WTC11 (cell line): ENCODE measurements around the gene GPX1. TPM values are rescaled to one million over a fixed set of nuclear protein-coding genes. Genes with fewer than 3 reads are reported as not detected.

Source experiments
- ATAC-seq: fragments of 200-7000 bp; cut with Tn5 transposase; 2 replicates; pipeline ENCODE4 v1.10.0; 2021; ENCODE audit warnings: mild to moderate bottlenecking, moderate library complexity
- CTCF ChIA-PET: fragments of 300-600 bp; sonication (Branson Sonifier 250); formaldehyde crosslinking; loops from one replicate; lab custom pipeline; 2021; ENCODE audit warnings: antibody characterized with exemption; lab: Charles Lee
- POLR2A ChIA-PET: fragments of 350-600 bp; sonication (Branson Sonifier 250); formaldehyde crosslinking; loops from one replicate; lab custom pipeline; 2021; ENCODE audit warnings: antibody characterized with exemption; lab: Charles Lee
- DNase-seq: peaks from one replicate; pipeline ENCODE4 v3.0.0; 2021; ENCODE audit warnings: low spot score
- H3K27ac Mint-ChIP-seq: 2 replicates; pipeline ENCODE4 v1.8.0; 2021; ENCODE audit warnings: mixed read lengths
- H3K27me3 Mint-ChIP-seq: 2 replicates; pipeline ENCODE4 v1.8.0; 2021; ENCODE audit warnings: low read depth, mild to moderate bottlenecking, moderate library complexity, mixed read lengths
- H3K36me3 Mint-ChIP-seq: 2 replicates; pipeline ENCODE4 v1.8.0; 2021; ENCODE audit warnings: mixed read lengths
- H3K4me1 Mint-ChIP-seq: 2 replicates; pipeline ENCODE4 v1.8.0; 2022; ENCODE audit warnings: mixed read lengths
- H3K4me3 Mint-ChIP-seq: 2 replicates; pipeline ENCODE4 v1.8.0; 2021; ENCODE audit warnings: mild to moderate bottlenecking, moderate library complexity, mixed read lengths
- H3K9me3 Mint-ChIP-seq: 2 replicates; pipeline ENCODE4 v1.8.0; 2021; ENCODE audit warnings: mixed read lengths
- ARID4B ChIP-seq: sonication (generic); formaldehyde crosslinking; IDR thresholded peaks from 2 replicates; pipeline ENCODE4 v1.8.0; 2023; ENCODE audit warnings: missing genetic modification reagents, mild to moderate bottlenecking, borderline replicate concordance
- FOXJ3 ChIP-seq: sonication (generic); formaldehyde crosslinking; IDR thresholded peaks from 2 replicates; pipeline ENCODE4 v1.9.0; 2021; ENCODE audit warnings: missing genetic modification reagents, mild to moderate bottlenecking, borderline replicate concordance
- GABPB1 ChIP-seq: sonication (generic); formaldehyde crosslinking; IDR thresholded peaks from 2 replicates; pipeline ENCODE4 v1.8.1; 2023; ENCODE audit warnings: mild to moderate bottlenecking, missing genetic modification reagents
- GRHL2 ChIP-seq: fragments of 250-450 bp; sonication (Bioruptor Pico); IDR thresholded peaks from 2 replicates; pipeline ENCODE4 v1.8.0; 2022; ENCODE audit warnings: mild to moderate bottlenecking, moderate library complexity; ENCODE audit not compliant: insufficient replicate concordance, severe bottlenecking
- IRF2 ChIP-seq: sonication (generic); formaldehyde crosslinking; IDR thresholded peaks from 2 replicates; pipeline ENCODE4 v1.8.0; 2022; ENCODE audit warnings: low read depth, missing genetic modification reagents, borderline replicate concordance
- MAX ChIP-seq: sonication (generic); formaldehyde crosslinking; IDR thresholded peaks from 2 replicates; pipeline ENCODE4 v1.8.0; 2022; ENCODE audit warnings: mild to moderate bottlenecking, missing genetic modification reagents
- MYBL2 ChIP-seq: sonication (generic); formaldehyde crosslinking; IDR thresholded peaks from 2 replicates; pipeline ENCODE4 v1.8.1; 2023; ENCODE audit warnings: mild to moderate bottlenecking, moderate library complexity, missing genetic modification reagents
- NFATC4 ChIP-seq: fragments of 250-450 bp; sonication (Bioruptor Pico); IDR thresholded peaks from 2 replicates; pipeline ENCODE4 v1.9.0; 2021; ENCODE audit warnings: mild to moderate bottlenecking
- NR1H2 ChIP-seq: sonication (generic); formaldehyde crosslinking; IDR thresholded peaks from 2 replicates; pipeline ENCODE4 v1.9.0; 2021; ENCODE audit warnings: mild to moderate bottlenecking, moderate library complexity, missing genetic modification reagents
- NR2C2 ChIP-seq: sonication (generic); formaldehyde crosslinking; IDR thresholded peaks from 2 replicates; pipeline ENCODE4 v1.8.0; 2022; ENCODE audit warnings: mild to moderate bottlenecking, missing genetic modification reagents
- OVOL2 ChIP-seq: fragments of 250-450 bp; sonication (Bioruptor Pico); IDR thresholded peaks from 2 replicates; pipeline ENCODE4 v1.9.0; 2021; ENCODE audit warnings: mild to moderate bottlenecking, borderline replicate concordance
- RELA ChIP-seq: sonication (generic); formaldehyde crosslinking; IDR thresholded peaks from 2 replicates; pipeline ENCODE4 v1.8.1; 2022; ENCODE audit warnings: missing genetic modification reagents, mild to moderate bottlenecking, borderline replicate concordance
- RORB ChIP-seq: fragments of 250-450 bp; sonication (Bioruptor Pico); IDR thresholded peaks from 2 replicates; pipeline ENCODE4 v1.9.0; 2021; ENCODE audit warnings: mild to moderate bottlenecking
- SMAD4 ChIP-seq: sonication (generic); formaldehyde crosslinking; IDR thresholded peaks from 2 replicates; pipeline ENCODE4 v1.8.0; 2022; ENCODE audit warnings: mild to moderate bottlenecking, missing genetic modification reagents
- SP1 ChIP-seq: sonication (generic); formaldehyde crosslinking; conservative IDR thresholded peaks from 2 replicates; pipeline ENCODE4 v1.8.1; 2022; ENCODE audit warnings: missing genetic modification reagents
- ZNF423 ChIP-seq: fragments of 250-450 bp; sonication (Bioruptor Pico); IDR thresholded peaks from 2 replicates; pipeline ENCODE4 v2.1.2; 2022; ENCODE audit warnings: mild to moderate bottlenecking, moderate library complexity
- ZNF425 ChIP-seq: fragments of 250-450 bp; sonication (Bioruptor Pico); conservative IDR thresholded peaks from 2 replicates; pipeline ENCODE4 v1.9.0; 2021; ENCODE audit warnings: mild to moderate bottlenecking
- ZNF532 ChIP-seq: fragments of 250-450 bp; sonication (Bioruptor Pico); IDR thresholded peaks from 2 replicates; pipeline ENCODE4 v1.9.0; 2021; ENCODE audit warnings: mild to moderate bottlenecking, borderline replicate concordance
- total RNA-seq: library from RNA; stranded (reverse); gene quantifications from 3 replicates; pipeline ENCODE4 v1.2.3, GENCODE V29; 2021
- TF ChIP-seq, protein P1 (sequence below): sonication (generic); formaldehyde crosslinking; IDR thresholded peaks from 2 replicates; pipeline ENCODE4 v1.8.0; 2022; ENCODE audit warnings: mild to moderate bottlenecking, missing genetic modification reagents
- TF ChIP-seq, protein P2 (sequence below): sonication (generic); formaldehyde crosslinking; IDR thresholded peaks from 2 replicates; pipeline ENCODE4 v1.8.0; 2023; ENCODE audit warnings: mild to moderate bottlenecking, missing genetic modification reagents

GPX1 gene
- total RNA-seq, 1 experiment from 2014 or later, result 323 TPM

GRCh38 chr3:49377483-49377882, 19.3 kb upstream of the GPX1 start:
- CTCF ChIA-PET, result interaction anchor here (2.3 kb wide), 1 partner anchor 37 kb away, joined by 5 read pairs; the partner anchor contains the start of gene USP4
- no peaks in the 10 kb centered on the region for H3K27me3 Mint-ChIP-seq
- no peak for ATAC-seq
- no peak for DNase-seq
- peaks cover 4% of the 10 kb centered on the region; the same call in 1 of the 2 replicates for H3K4me1 Mint-ChIP-seq
- POLR2A ChIA-PET, result no interaction called here
- H3K36me3 Mint-ChIP-seq, result peaks cover 33% of the 10 kb centered on the region
- H3K4me3 Mint-ChIP-seq, result no peak overlapping the region
- TF ChIP-seq IRF2 (CRISPR knock-in tag) (no peak), RORB (CRISPR knock-in tag) (no peak), NR2C2 (CRISPR knock-in tag) (no peak), ZNF423 (CRISPR knock-in tag) (no peak), NR1H2 (CRISPR knock-in tag) (no peak), MYBL2 (CRISPR knock-in tag) (no peak), GABPB1 (CRISPR knock-in tag) (no peak), RELA (CRISPR knock-in tag) (no peak), SMAD4 (CRISPR knock-in tag) (no peak), NFATC4 (CRISPR knock-in tag) (no peak), GRHL2 (CRISPR knock-in tag) (no peak), ARID4B (CRISPR knock-in tag) (no peak), FOXJ3 (CRISPR knock-in tag) (no peak), ZNF532 (CRISPR knock-in tag) (no peak), OVOL2 (CRISPR knock-in tag) (no peak), MAX (CRISPR knock-in tag) (no peak), SP1 (CRISPR knock-in tag) (no peak), ZNF425 (CRISPR knock-in tag) (no peak)
- TF ChIP-seq, protein P1, sequence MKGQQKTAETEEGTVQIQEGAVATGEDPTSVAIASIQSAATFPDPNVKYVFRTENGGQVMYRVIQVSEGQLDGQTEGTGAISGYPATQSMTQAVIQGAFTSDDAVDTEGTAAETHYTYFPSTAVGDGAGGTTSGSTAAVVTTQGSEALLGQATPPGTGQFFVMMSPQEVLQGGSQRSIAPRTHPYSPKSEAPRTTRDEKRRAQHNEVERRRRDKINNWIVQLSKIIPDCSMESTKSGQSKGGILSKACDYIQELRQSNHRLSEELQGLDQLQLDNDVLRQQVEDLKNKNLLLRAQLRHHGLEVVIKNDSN, result no peak
- TF ChIP-seq, protein P2, sequence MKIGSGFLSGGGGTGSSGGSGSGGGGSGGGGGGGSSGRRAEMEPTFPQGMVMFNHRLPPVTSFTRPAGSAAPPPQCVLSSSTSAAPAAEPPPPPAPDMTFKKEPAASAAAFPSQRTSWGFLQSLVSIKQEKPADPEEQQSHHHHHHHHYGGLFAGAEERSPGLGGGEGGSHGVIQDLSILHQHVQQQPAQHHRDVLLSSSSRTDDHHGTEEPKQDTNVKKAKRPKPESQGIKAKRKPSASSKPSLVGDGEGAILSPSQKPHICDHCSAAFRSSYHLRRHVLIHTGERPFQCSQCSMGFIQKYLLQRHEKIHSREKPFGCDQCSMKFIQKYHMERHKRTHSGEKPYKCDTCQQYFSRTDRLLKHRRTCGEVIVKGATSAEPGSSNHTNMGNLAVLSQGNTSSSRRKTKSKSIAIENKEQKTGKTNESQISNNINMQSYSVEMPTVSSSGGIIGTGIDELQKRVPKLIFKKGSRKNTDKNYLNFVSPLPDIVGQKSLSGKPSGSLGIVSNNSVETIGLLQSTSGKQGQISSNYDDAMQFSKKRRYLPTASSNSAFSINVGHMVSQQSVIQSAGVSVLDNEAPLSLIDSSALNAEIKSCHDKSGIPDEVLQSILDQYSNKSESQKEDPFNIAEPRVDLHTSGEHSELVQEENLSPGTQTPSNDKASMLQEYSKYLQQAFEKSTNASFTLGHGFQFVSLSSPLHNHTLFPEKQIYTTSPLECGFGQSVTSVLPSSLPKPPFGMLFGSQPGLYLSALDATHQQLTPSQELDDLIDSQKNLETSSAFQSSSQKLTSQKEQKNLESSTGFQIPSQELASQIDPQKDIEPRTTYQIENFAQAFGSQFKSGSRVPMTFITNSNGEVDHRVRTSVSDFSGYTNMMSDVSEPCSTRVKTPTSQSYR (CRISPR knock-in tag), result no peak
- H3K9me3 Mint-ChIP-seq, result no peaks in the 10 kb centered on the region
- 0 out of 2 replicates have a peak overlapping the region, but pooled peaks have one; percentile 89 for H3K27ac Mint-ChIP-seq
